Mesenchymal stem cell (in vitro differentiated cells and primary cell): ENCODE results near the gene IFITM10.

Experiments
- DNase-seq: peaks from one replicate; pipeline ENCODE4 v3.0.0-alpha.2; 2013
- H2AFZ ChIP-seq: one replicate; pipeline ENCODE4 v1.6.1; 2013; ENCODE audit warnings: low read depth, mild to moderate bottlenecking, control low read depth, inconsistent platforms, low read length, moderate library complexity
- H2AK5ac ChIP-seq: 2 replicates; pipeline ENCODE4 v1.6.1; 2013; ENCODE audit warnings: low read length, moderate library complexity, mild to moderate bottlenecking, inconsistent platforms; ENCODE audit not compliant: severe bottlenecking
- H2BK120ac ChIP-seq: one replicate; pipeline ENCODE4 v1.6.1; 2013; ENCODE audit warnings: low read depth, mild to moderate bottlenecking, inconsistent platforms, low read length, moderate library complexity
- H2BK12ac ChIP-seq, 2 experiments: one replicate each; pipeline ENCODE4 v1.6.1; 2013; ENCODE audit warnings: inconsistent platforms in 2 of 2, low read length in 2 of 2, mild to moderate bottlenecking in 2 of 2, moderate library complexity in 2 of 2, control low read depth in 1 of 2
- H2BK15ac ChIP-seq: one replicate; pipeline ENCODE4 v1.6.1; 2013; ENCODE audit warnings: mild to moderate bottlenecking, low read depth, inconsistent platforms; ENCODE audit not compliant: poor library complexity, severe bottlenecking
- H2BK5ac ChIP-seq: 2 replicates; pipeline ENCODE4 v1.6.1; 2013; ENCODE audit warnings: low read depth, mild to moderate bottlenecking, low read length, control low read depth, inconsistent platforms; ENCODE audit not compliant: poor library complexity, severe bottlenecking
- H3K14ac ChIP-seq, 2 experiments: one replicate each; pipeline ENCODE4 v1.6.1; 2013; ENCODE audit warnings: inconsistent platforms in 2 of 2, low read length in 2 of 2, control low read depth in 1 of 2, mild to moderate bottlenecking in 1 of 2, moderate library complexity in 1 of 2
- H3K18ac ChIP-seq, 2 experiments: one replicate each; pipeline ENCODE4 v1.6.1; 2013; ENCODE audit warnings: inconsistent platforms in 2 of 2, low read length in 2 of 2, control low read depth in 1 of 2, low read depth in 1 of 2, mild to moderate bottlenecking in 1 of 2
- H3K23ac ChIP-seq, 2 experiments: one replicate each; pipeline ENCODE4 v1.6.1; 2013; ENCODE audit warnings: inconsistent platforms in 2 of 2, low read length in 2 of 2, mild to moderate bottlenecking in 2 of 2, moderate library complexity in 2 of 2, control low read depth in 1 of 2
- H3K27ac ChIP-seq: 2 replicates; pipeline ENCODE4 v1.5.1; 2013; ENCODE audit warnings: mild to moderate bottlenecking, moderate library complexity, low read length, control low read depth, inconsistent platforms; ENCODE audit not compliant: poor library complexity, severe bottlenecking
- H3K27me3 ChIP-seq, 2 experiments: 2 replicates each; pipeline versions ENCODE4 v1.6.1 to v1.7.0; 2013; ENCODE audit warnings: low read length in 2 of 2, mild to moderate bottlenecking in 2 of 2, moderate library complexity in 2 of 2, control low read depth in 1 of 2, inconsistent platforms in 1 of 2; ENCODE audit not compliant: control insufficient read depth in 1 of 2, insufficient read depth in 1 of 2
- H3K36me3 ChIP-seq, 2 experiments: 2 replicates each; pipeline versions ENCODE4 v1.6.1 to v1.7.0; 2013; ENCODE audit warnings: low read length in 2 of 2, control low read depth in 1 of 2, inconsistent platforms in 1 of 2, low read depth in 1 of 2, mild to moderate bottlenecking in 1 of 2; ENCODE audit not compliant: insufficient read depth in 2 of 2, control insufficient read depth in 1 of 2
- H3K4ac ChIP-seq, 2 experiments: one replicate each; pipeline ENCODE4 v1.6.1; 2013; ENCODE audit warnings: inconsistent platforms in 2 of 2, low read length in 2 of 2, mild to moderate bottlenecking in 2 of 2, moderate library complexity in 2 of 2, control low read depth in 1 of 2, low read depth in 1 of 2
- H3K4me1 ChIP-seq: 2 replicates; pipeline ENCODE4 v1.6.1; 2013; ENCODE audit warnings: low read depth, low read length, control low read depth; ENCODE audit not compliant: control insufficient read depth, insufficient read depth
- H3K4me2 ChIP-seq: 2 replicates; pipeline ENCODE4 v1.6.1; 2013; ENCODE audit warnings: low read length, mild to moderate bottlenecking, inconsistent platforms; ENCODE audit not compliant: poor library complexity, severe bottlenecking
- H3K4me3 ChIP-seq, 2 experiments: 2 replicates each; pipeline versions ENCODE4 v1.5.1 to v1.7.0; 2013; ENCODE audit warnings: low read length in 2 of 2, mild to moderate bottlenecking in 2 of 2, control low read depth in 1 of 2, low read depth in 1 of 2; ENCODE audit not compliant: insufficient read depth in 1 of 2
- H3K79me1 ChIP-seq: replicated peaks from 2 replicates; pipeline ENCODE4 v1.6.1; 2013; ENCODE audit warnings: mild to moderate bottlenecking, control low read depth, low read length, inconsistent platforms; ENCODE audit not compliant: poor library complexity, severe bottlenecking
- H3K9ac ChIP-seq: 2 replicates; pipeline ENCODE4 v1.7.0; 2013; ENCODE audit warnings: mild to moderate bottlenecking, low read length, moderate library complexity
- H3K9me3 ChIP-seq: 2 replicates; pipeline ENCODE4 v1.7.0; 2013; ENCODE audit warnings: mild to moderate bottlenecking, low read length; ENCODE audit not compliant: control insufficient read depth
- H4K8ac ChIP-seq: one replicate; pipeline ENCODE4 v1.6.1; 2013; ENCODE audit warnings: inconsistent platforms, mild to moderate bottlenecking, low read length, moderate library complexity
- H4K91ac ChIP-seq: one replicate; pipeline ENCODE4 v1.6.1; 2013; ENCODE audit warnings: mild to moderate bottlenecking, low read length, inconsistent platforms
- WGBS: methylation state at CpG from one replicate; pipeline ENCODE4 v1.1.7; 2013; ENCODE audit warnings: mixed read lengths; 5-methylcytosine and 5-hydroxymethylcytosine counted together

IFITM10 gene

DNA sequence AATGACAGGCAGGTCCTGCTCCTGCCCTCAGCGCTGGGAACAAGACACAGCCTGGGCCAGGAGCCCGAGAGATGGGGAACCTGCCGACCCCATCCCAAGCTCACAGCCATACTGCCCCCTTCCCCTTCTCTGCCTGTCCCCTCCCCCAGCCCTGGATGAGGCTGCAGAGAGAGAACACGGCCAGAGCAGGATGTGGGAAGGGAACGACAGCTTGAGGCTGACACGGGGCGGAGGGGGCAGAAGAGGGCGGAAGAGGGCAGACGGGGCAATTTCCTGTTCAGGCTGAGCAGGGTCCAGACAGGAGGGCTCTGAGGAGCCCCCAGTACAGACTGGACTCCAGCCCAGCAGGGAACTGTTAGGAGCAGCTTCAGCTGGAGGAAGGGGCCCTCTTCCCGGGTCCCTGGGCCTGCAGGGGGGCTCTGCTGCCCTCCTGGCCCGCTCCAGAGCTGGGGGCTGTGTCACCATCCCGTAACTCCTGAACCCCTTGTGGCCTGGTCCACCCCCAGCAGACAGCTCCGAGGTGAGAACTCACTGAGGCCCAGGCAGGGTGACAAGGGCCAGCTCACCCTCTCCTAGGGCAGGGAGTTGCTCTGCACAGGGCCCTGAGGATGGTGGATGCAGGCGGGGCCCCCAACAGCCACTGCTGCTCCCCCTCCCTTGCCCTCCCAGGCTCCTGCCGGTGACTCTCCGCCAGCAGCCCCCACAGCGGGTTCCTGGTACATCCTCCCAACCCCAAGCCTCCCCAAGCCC, 7.6 kb upstream of the IFITM10 start:
- H3K27ac ChIP-seq, result no peak overlapping the region
- no peak overlapping the region for H2AFZ ChIP-seq
- H3K4me3 ChIP-seq, result no peak overlapping the region
- no peak overlapping the region for H3K4me2 ChIP-seq
- no peak overlapping the region for H2AK5ac ChIP-seq
- peak overlapping the region; percentile 68 to 76 for H3K18ac ChIP-seq
- DNase-seq, result no peak
- H3K79me1 ChIP-seq, result peaks cover 49% of the 10 kb centered on the region
- H3K9me3 ChIP-seq, result no peaks in the 10 kb centered on the region
- H4K8ac ChIP-seq, result peak overlapping the region; percentile 83
- H3K4me1 ChIP-seq, result peaks cover 67% of the 10 kb centered on the region
- peak overlapping the region in 1 of 2 experiments; percentile 75 for H2BK12ac ChIP-seq
- no peaks in the 10 kb centered on the region for H3K27me3 ChIP-seq
- peak overlapping the region; percentile 3 to 27 for H3K4ac ChIP-seq
- H3K36me3 ChIP-seq, result peaks cover 72 to 89% of the 10 kb centered on the region in 2 experiments
- peak overlapping the region; percentile 67 for H2BK120ac ChIP-seq
- peak overlapping the region; percentile 55 for H4K91ac ChIP-seq
- H2BK15ac ChIP-seq, result peak overlapping the region; percentile 34
- H3K9ac ChIP-seq, result no peak overlapping the region
- H3K14ac ChIP-seq, result peak overlapping the region in 1 of 2 experiments; percentile 53
- 41% methylated on average over 16 of the region's 17 CpGs for WGBS
- no peak overlapping the region for H2BK5ac ChIP-seq
- no peak overlapping the region for H3K23ac ChIP-seq

DNA sequence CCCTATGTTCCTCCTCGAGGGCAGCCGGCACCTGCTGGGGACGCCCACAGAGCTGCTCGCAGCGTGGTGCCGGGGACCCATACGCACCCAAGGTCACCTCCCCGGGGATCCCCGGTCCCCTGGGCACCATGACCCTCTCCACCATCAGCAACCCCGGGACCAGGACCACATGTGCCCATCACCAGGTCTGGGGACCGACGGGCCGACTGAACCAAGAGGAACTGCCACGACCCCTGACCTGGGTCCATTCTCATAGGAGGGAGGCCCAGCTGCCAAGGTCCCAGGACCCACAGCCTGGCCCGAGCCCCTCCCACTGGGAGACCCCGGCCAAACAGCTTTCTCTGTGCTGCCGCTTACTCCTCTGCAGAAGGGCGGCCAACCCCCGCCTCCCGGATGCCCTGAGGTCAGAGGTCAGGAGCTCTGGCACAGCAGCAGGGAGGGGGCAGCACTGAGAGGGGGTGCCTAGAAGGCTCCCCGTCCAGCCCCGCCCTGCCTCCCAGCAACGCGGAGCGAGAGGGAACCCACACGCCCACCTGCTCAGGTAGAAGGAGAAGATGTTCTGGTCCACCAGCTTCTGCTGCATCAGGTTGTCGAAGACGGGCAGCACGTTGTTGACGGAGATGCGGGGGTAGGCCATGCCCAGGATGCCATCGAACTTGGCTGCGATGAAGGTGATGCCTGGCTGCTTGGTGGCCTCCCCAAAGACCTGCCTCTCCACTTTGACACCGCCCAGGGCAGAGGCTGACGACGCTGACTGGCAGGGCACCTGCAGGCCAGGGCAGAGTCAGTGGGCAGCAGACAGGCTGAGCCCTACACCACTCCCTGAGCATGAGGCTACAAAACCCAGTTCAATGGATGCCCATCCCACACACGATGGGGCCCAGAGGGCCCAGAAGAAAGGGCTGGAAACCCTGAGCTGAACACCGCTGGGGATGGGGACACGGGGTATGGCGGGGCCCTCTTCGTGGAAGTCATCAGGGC, 6.7 kb upstream of the IFITM10 start:
- no peak overlapping the region for H2BK120ac ChIP-seq
- H2BK5ac ChIP-seq, result no peak overlapping the region
- peak overlapping the region in 1 of 2 experiments; percentile 52 for H3K18ac ChIP-seq
- no peak overlapping the region for H3K4me3 ChIP-seq
- peaks cover 41% of the 10 kb centered on the region for H3K79me1 ChIP-seq
- no peak overlapping the region for H2AK5ac ChIP-seq
- peak overlapping the region; percentile 73 for H4K8ac ChIP-seq
- peak overlapping the region in 1 of 2 experiments; percentile 19 for H3K4ac ChIP-seq
- no peaks in the 10 kb centered on the region for H3K9me3 ChIP-seq
- H3K36me3 ChIP-seq, result peaks cover 81 to 99% of the 10 kb centered on the region in 2 experiments
- H3K27me3 ChIP-seq, result no peaks in the 10 kb centered on the region
- H3K14ac ChIP-seq, result no peak overlapping the region
- peaks cover 57% of the 10 kb centered on the region for H3K4me1 ChIP-seq
- H4K91ac ChIP-seq, result peak overlapping the region; percentile 89
- H2BK12ac ChIP-seq, result peak overlapping the region in 1 of 2 experiments; percentile 1
- H3K27ac ChIP-seq, result no peak overlapping the region
- H2AFZ ChIP-seq, result no peak overlapping the region
- H3K23ac ChIP-seq, result no peak overlapping the region
- DNase-seq, result no peak
- H3K4me2 ChIP-seq, result no peak overlapping the region
- H3K9ac ChIP-seq, result no peak overlapping the region
- peak overlapping the region; percentile 34 for H2BK15ac ChIP-seq
- 95% methylated on average over 41 of the region's 41 CpGs for WGBS

DNA sequence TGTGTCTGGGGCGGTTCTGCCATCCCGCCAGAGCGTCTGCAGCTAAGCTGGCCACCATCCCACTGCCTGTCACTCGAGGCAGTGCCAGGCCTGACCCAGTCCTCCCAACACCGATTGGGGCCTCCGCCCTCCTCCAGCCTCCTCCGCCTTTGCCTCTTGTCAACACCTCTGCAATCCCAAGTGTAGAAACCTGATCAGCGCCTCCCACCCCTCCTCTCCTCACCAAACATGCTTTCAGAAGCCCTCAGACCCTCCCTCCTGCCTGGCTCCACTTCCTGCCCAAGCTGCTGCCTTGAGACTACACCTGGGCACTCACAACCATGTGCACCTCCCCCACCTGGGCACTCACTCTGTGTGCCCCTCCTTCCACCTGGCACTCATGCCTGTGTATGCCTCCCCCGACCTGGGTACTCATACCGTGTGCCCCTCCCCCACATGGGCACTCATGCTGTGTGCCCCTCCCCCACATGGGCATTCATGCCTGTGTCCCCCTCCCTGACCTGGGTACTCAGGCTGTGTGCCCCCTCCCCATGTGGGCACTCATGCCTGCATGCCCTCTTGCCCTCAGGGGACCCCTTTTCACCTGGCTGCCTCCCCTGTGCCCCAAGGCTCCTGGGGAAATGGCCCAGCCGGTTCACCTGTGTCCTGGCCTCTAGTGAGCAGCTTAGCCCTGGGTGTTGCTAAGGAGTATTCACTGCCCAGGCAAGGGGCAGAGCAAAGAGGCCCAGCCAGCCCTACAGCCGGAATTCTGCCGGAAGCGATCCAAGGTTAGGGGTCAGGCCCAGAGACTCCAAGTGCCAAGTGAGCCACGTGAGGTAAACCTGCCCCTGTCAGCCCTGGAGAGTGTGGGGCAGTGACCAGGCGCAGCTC, 5.5 kb upstream of the IFITM10 start:
- no peak overlapping the region for H2BK120ac ChIP-seq
- peak overlapping the region in 1 of 2 experiments; percentile 41 for H3K18ac ChIP-seq
- H4K91ac ChIP-seq, result peak overlapping the region; percentile 29
- H3K23ac ChIP-seq, result no peak overlapping the region
- no peaks in the 10 kb centered on the region for H3K9me3 ChIP-seq
- H3K14ac ChIP-seq, result no peak overlapping the region
- H3K27ac ChIP-seq, result no peak overlapping the region
- H4K8ac ChIP-seq, result no peak overlapping the region
- WGBS, result 93% methylated on average over 16 of the region's 16 CpGs
- no peak for DNase-seq
- no peak overlapping the region for H3K4me2 ChIP-seq
- H2AFZ ChIP-seq, result no peak overlapping the region
- no peak overlapping the region for H2AK5ac ChIP-seq
- no peak overlapping the region for H3K4me3 ChIP-seq
- no peaks in the 10 kb centered on the region for H3K27me3 ChIP-seq
- H2BK15ac ChIP-seq, result peak overlapping the region; percentile 58
- peaks cover 35% of the 10 kb centered on the region for H3K79me1 ChIP-seq
- H3K4me1 ChIP-seq, result peaks cover 49% of the 10 kb centered on the region
- no peak overlapping the region for H3K9ac ChIP-seq
- no peak overlapping the region for H3K4ac ChIP-seq
- H2BK12ac ChIP-seq, result peak overlapping the region in 1 of 2 experiments; percentile 13
- peaks cover 81 to 99% of the 10 kb centered on the region in 2 experiments for H3K36me3 ChIP-seq
- no peak overlapping the region for H2BK5ac ChIP-seq
